Measurements from ENCODE around the gene SCCPDH.
A peak's percentile ranks its signal among the peaks of the same experiment; 100 is the strongest.

Gene SCCPDH

DNA sequence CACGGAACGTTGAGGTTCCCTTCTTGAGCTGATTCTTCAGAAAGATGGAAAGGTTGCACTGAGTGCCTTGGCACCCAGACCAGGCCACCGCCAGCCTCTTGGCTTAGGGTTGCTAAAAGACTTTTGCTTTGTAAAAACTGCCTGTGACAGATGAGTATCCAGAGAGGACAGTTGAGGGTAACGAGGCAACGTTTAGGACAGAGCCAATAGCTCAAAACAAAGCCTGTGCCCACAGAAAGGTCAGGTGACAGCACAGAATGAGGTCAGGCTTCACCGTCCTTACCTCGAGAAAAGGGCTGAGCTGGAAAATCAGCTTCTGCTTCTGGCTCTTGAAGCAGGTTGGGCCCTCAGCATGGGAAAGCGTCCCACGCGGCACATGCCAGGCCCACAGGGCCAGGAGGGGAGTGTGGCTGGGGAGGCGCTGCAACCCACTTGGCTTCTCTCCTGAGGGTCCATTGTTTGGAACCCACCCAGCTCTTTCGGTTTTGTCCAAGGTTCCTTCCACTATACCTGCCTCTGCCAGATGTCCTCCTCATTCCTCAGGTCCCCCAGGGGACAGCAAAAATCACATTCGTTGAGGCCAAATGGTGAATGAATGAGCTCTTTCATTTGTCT is 55.5 kb downstream of the SCCPDH start:
- no peak overlapping the region for H3K4me3 ChIP-seq (ENCODE audit: low read length)
- TF ChIP-seq, protein P1, sequence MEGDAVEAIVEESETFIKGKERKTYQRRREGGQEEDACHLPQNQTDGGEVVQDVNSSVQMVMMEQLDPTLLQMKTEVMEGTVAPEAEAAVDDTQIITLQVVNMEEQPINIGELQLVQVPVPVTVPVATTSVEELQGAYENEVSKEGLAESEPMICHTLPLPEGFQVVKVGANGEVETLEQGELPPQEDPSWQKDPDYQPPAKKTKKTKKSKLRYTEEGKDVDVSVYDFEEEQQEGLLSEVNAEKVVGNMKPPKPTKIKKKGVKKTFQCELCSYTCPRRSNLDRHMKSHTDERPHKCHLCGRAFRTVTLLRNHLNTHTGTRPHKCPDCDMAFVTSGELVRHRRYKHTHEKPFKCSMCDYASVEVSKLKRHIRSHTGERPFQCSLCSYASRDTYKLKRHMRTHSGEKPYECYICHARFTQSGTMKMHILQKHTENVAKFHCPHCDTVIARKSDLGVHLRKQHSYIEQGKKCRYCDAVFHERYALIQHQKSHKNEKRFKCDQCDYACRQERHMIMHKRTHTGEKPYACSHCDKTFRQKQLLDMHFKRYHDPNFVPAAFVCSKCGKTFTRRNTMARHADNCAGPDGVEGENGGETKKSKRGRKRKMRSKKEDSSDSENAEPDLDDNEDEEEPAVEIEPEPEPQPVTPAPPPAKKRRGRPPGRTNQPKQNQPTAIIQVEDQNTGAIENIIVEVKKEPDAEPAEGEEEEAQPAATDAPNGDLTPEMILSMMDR (IDR thresholded peaks at IDR 0.05; ENCODE audit: insufficient read depth, low read depth, low read length, missing control alignments): no peak
- DNase-seq (ENCODE audit: low read depth): no peak

DNA sequence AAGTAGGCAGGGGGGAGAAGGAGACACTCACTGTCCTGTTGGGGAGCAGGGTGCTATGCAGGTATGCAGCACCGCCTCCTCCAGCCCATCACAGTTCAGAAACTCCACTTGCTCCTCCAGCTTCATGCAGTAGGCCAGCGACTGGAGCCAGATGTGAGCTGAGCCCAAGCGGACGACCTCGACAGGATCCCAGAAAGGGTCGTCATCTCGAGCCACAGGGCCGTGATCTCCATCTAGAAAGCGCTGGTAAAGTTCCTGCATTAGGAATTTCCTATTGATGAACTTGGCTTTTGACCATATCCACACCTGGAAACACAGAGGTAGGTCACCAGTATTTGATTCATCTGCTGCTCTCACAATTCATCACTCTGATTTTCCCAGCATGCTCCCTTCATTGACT is 56.1 kb downstream of the SCCPDH start:
- no peak for DNase-seq (ENCODE audit: low read depth)
- TF ChIP-seq, protein P1 (IDR thresholded peaks at IDR 0.05; ENCODE audit: insufficient read depth, low read depth, low read length, missing control alignments): no peak
- no peak overlapping the region for H3K4me3 ChIP-seq (ENCODE audit: low read length)

- DNase-seq (ENCODE audit: low read depth): no peak
- no peak overlapping the region for H3K4me3 ChIP-seq (ENCODE audit: low read length)
- TF ChIP-seq, protein P1 (IDR thresholded peaks at IDR 0.05; ENCODE audit: insufficient read depth, low read depth, low read length, missing control alignments): no peak
These were observed 57.0 kb downstream of the SCCPDH start for GRCh38 chr1:246781212-246781611.

- no peak overlapping the region for H3K4me3 ChIP-seq (ENCODE audit: low read length)
- peak; percentile 47 for DNase-seq (ENCODE audit: low read depth)
- TF ChIP-seq, protein P1 (IDR thresholded peaks at IDR 0.05; ENCODE audit: insufficient read depth, low read depth, low read length, missing control alignments): no peak
These were observed 58.1 kb downstream of the SCCPDH start for GRCh38 chr1:246782120-246782900.

- DNase-seq (ENCODE audit: low read depth): no peak
- TF ChIP-seq, protein P1 (IDR thresholded peaks at IDR 0.05; ENCODE audit: insufficient read depth, low read depth, low read length, missing control alignments): no peak
- no peak overlapping the region for H3K4me3 ChIP-seq (ENCODE audit: low read length)
These were observed 60.6 kb downstream of the SCCPDH start for GRCh38 chr1:246784621-246785493.

DNA sequence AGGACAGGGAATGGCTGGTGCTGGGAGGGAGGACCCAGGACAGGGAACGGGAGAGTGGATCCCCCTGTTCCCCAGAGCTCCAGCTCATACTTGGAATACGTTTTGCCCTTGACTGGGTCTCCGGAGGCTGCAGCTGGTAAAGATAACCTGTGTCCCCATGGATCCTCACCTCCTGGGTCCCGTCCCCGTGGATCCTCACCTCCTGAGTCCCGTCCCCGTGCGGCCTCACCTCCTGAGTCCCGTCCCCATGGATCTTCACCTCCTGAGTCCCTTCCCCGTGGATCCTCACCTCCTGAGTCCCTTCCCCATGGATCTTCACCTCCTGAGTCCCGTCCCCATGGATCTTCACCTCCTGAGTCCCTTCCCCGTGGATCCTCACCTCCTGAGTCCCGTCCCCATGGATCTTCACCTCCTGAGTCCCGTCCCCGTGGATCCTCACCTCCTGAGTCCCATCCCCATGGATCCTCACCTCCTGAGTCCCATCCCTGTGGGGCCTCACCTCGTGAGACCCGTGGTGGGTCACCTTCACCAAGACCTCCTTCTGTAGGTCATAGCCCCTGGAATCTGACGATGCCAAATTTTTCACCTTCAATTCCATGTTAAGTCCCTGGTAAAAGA is 61.4 kb downstream of the SCCPDH start:
- peak; percentile 19 for DNase-seq (ENCODE audit: low read depth)
- TF ChIP-seq, protein P1 (IDR thresholded peaks at IDR 0.05; ENCODE audit: insufficient read depth, low read depth, low read length, missing control alignments): no peak
- no peak overlapping the region for H3K4me3 ChIP-seq (ENCODE audit: low read length)

Data from epithelial cell of esophagus (primary cell).